ENCODE results near the gene AGBL4. TPM values are rescaled to one million over a fixed set of nuclear protein-coding genes. Genes with fewer than 3 reads are reported as not detected.

Gene AGBL4
- total RNA-seq, 1 donor from 2014 or later: 3.1 TPM

DNA sequence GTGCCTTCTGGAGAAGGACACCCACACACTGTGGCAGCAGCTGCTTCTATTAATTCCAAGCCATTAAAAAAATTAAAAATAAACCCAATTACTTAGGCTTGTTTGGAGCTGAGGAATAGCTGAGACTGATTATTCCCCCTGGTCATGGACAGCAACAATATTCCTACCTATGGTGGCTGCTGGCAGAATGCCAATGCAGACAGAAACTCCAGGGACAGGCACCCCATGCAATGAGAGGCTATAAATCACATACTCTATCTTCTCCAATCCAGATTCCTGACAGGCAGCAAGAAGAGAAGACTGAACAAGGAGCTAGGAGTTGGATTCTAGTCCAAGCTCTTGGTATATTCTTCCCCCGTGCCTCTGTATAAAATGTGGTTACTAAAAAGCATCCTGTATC lies 971.7 kb downstream of the AGBL4 start:
- no peaks in the 10 kb centered on the region for H3K4me1 Mint-ChIP-seq (ENCODE audit: low read depth)
- H3K9me3 Mint-ChIP-seq (ENCODE audit: low read depth): peaks cover 42% of the 10 kb centered on the region
- DNase-seq (ENCODE audit: low spot score, unreplicated experiment): no peak
- no peak for TF ChIP-seq CTCF (IDR thresholded peaks at IDR 0.05; ENCODE audit: unreplicated experiment)
- no peak overlapping the region for H3K27ac Mint-ChIP-seq
- H3K36me3 Mint-ChIP-seq (ENCODE audit: insufficient read depth): peaks cover 3% of the 10 kb centered on the region
- no peaks in the 10 kb centered on the region for H3K27me3 Mint-ChIP-seq
- H3K4me3 Mint-ChIP-seq (ENCODE audit: low read depth): no peak overlapping the region

DNA sequence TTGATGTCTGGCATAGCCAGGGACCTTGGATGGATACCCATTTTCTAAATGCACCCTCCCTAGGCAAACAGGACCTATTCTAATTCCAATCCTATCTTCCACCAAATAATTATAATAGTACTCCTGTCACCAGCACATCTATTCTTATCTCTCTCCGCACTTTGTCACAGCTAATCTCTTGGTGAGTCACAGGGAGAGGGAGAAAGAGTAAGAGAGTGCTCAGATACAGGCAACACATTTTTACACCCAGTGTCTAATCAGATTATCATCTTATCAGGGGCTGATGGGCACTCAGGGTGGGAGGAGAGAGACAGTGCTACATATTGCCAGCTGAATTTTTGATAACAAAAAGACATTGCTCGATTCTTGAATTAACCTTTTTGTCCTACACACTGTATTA lies 972.1 kb downstream of the AGBL4 start:
- Mint-ChIP-seq H3K27me3 (no peaks in the 10 kb centered on the region), H3K27ac (no peak overlapping the region), H3K4me1 (ENCODE audit: low read depth) (no peaks in the 10 kb centered on the region), H3K9me3 (ENCODE audit: low read depth) (peaks cover 42% of the 10 kb centered on the region), H3K4me3 (ENCODE audit: low read depth) (no peak overlapping the region), H3K36me3 (ENCODE audit: insufficient read depth) (peaks cover 3% of the 10 kb centered on the region)
- no peak for TF ChIP-seq CTCF (IDR thresholded peaks at IDR 0.05; ENCODE audit: unreplicated experiment)
- DNase-seq (ENCODE audit: low spot score, unreplicated experiment): no peak

GRCh38 chr1:49050041-49050440 lies 973.7 kb downstream of the AGBL4 start:
- TF ChIP-seq CTCF (IDR thresholded peaks at IDR 0.05; ENCODE audit: unreplicated experiment): no peak
- Mint-ChIP-seq H3K36me3 (ENCODE audit: insufficient read depth) (peaks cover 3% of the 10 kb centered on the region), H3K4me1 (ENCODE audit: low read depth) (no peaks in the 10 kb centered on the region), H3K9me3 (ENCODE audit: low read depth) (peaks cover 47% of the 10 kb centered on the region), H3K27ac (no peak overlapping the region), H3K4me3 (ENCODE audit: low read depth) (no peak overlapping the region), H3K27me3 (no peaks in the 10 kb centered on the region)
- no peak for DNase-seq (ENCODE audit: low spot score, unreplicated experiment)

GRCh38 chr1:49048188-49048587 lies 975.6 kb downstream of the AGBL4 start:
- Mint-ChIP-seq H3K36me3 (ENCODE audit: insufficient read depth) (peaks cover 5% of the 10 kb centered on the region), H3K9me3 (ENCODE audit: low read depth) (peaks cover 51% of the 10 kb centered on the region), H3K4me3 (ENCODE audit: low read depth) (no peak overlapping the region), H3K4me1 (ENCODE audit: low read depth) (no peaks in the 10 kb centered on the region), H3K27me3 (no peaks in the 10 kb centered on the region), H3K27ac (no peak overlapping the region)
- no peak for TF ChIP-seq CTCF (IDR thresholded peaks at IDR 0.05; ENCODE audit: unreplicated experiment)
- no peak for DNase-seq (ENCODE audit: low spot score, unreplicated experiment)

DNA sequence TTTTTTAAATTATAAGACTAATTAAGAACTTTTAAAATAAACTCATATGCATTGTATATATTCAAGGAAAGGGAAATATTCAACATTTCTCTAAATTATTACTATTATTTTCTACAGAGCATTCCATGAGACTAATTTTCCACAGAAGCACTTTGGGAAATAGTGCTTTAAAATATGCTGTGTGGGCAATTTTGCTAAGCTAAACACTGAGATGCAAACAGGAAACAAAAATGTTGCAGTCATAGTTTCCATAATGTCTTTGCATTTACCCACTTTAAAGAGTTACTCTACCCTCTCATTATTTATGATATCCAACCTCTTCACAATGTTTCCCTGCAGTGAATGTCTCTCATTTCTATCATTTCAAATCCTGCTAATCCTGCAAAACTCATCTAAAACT lies 977.4 kb downstream of the AGBL4 start:
- Mint-ChIP-seq H3K27me3 (no peaks in the 10 kb centered on the region), H3K27ac (no peak overlapping the region), H3K36me3 (ENCODE audit: insufficient read depth) (peaks cover 5% of the 10 kb centered on the region), H3K4me3 (ENCODE audit: low read depth) (no peak overlapping the region), H3K4me1 (ENCODE audit: low read depth) (no peaks in the 10 kb centered on the region), H3K9me3 (ENCODE audit: low read depth) (peaks cover 49% of the 10 kb centered on the region)
- TF ChIP-seq CTCF (IDR thresholded peaks at IDR 0.05; ENCODE audit: unreplicated experiment): no peak
- no peak for DNase-seq (ENCODE audit: low spot score, unreplicated experiment)
